Suprapubic skin (tissue), 4 donors: ENCODE measurements around the gene PCGF1. TPM values are rescaled to one million over a fixed set of nuclear protein-coding genes. Genes with fewer than 3 reads are reported as not detected.
"Not testable (repeated sequence)": the region's sequence is repeated elsewhere in the genome, so short reads cannot be mapped to it uniquely, and the experiment has no call there.

Experiments used
- DNase-seq, 2 donors: peaks; one replicate each; pipeline ENCODE4 v3.0.0-alpha.2; 2019; ENCODE audit warnings: low spot score in 2 of 2
- H3K27ac ChIP-seq: fragments of 200-600 bp; sonication (generic); one replicate; pipeline ENCODE4 v1.5.1; 2019
- H3K27me3 ChIP-seq: fragments of 200-600 bp; sonication (generic); one replicate; pipeline ENCODE4 v1.5.1; 2019
- H3K36me3 ChIP-seq: fragments of 200-600 bp; sonication (generic); one replicate; pipeline ENCODE4 v1.5.1; 2019
- H3K4me1 ChIP-seq: fragments of 200-600 bp; sonication (generic); one replicate; pipeline ENCODE4 v1.5.1; 2019
- H3K4me3 ChIP-seq: fragments of 200-600 bp; sonication (generic); one replicate; pipeline ENCODE4 v1.5.1; 2019; ENCODE audit warnings: mild to moderate bottlenecking
- H3K9me3 ChIP-seq: fragments of 200-600 bp; sonication (generic); one replicate; pipeline ENCODE4 v1.5.1; 2019
- EP300 ChIP-seq: sonication (generic); formaldehyde crosslinking; IDR thresholded peaks from one replicate; pipeline ENCODE4 v1.6.1; 2017; ENCODE audit warnings: antibody characterized with exemption
- POLR2A ChIP-seq, 2 donors: fragments of 450-650 bp; IDR thresholded peaks; one replicate each; pipeline ENCODE4 v1.6.1; 2017; ENCODE audit warnings: antibody characterized with exemption in 2 of 2, mild to moderate bottlenecking in 2 of 2, moderate library complexity in 2 of 2
- POLR2AphosphoS5 ChIP-seq, 3 donors: sonication (generic); formaldehyde crosslinking; IDR thresholded peaks; one replicate each; pipeline ENCODE4 v1.6.1; 2017; ENCODE audit warnings: antibody characterized with exemption in 3 of 3
- WGBS: methylation state at CpG from one replicate; pipeline ENCODE4 v1.1.5; 2018; 5-methylcytosine and 5-hydroxymethylcytosine counted together
- total RNA-seq, 4 donors: library from RNA; depleted of rRNA; stranded (reverse); fragments of >200 nt; gene quantifications; one replicate each; pipeline ENCODE4 v1.1.0, GENCODE V29; 2016
- TF ChIP-seq, protein P1 (sequence below), 2 donors: fragments of 200-600 bp in 1 of 2; fragments of 450-650 bp in 1 of 2; sonication (generic) in 1 of 2; IDR thresholded peaks; one replicate each; pipeline ENCODE4 v1.5.1; 2016 to 2019; ENCODE audit warnings: antibody characterized with exemption in 2 of 2, mild to moderate bottlenecking in 1 of 2, moderate library complexity in 1 of 2

Gene PCGF1
- total RNA-seq, 4 donors from 2014 or later: 15.6 to 77.0 (median 19.7) TPM

DNA sequence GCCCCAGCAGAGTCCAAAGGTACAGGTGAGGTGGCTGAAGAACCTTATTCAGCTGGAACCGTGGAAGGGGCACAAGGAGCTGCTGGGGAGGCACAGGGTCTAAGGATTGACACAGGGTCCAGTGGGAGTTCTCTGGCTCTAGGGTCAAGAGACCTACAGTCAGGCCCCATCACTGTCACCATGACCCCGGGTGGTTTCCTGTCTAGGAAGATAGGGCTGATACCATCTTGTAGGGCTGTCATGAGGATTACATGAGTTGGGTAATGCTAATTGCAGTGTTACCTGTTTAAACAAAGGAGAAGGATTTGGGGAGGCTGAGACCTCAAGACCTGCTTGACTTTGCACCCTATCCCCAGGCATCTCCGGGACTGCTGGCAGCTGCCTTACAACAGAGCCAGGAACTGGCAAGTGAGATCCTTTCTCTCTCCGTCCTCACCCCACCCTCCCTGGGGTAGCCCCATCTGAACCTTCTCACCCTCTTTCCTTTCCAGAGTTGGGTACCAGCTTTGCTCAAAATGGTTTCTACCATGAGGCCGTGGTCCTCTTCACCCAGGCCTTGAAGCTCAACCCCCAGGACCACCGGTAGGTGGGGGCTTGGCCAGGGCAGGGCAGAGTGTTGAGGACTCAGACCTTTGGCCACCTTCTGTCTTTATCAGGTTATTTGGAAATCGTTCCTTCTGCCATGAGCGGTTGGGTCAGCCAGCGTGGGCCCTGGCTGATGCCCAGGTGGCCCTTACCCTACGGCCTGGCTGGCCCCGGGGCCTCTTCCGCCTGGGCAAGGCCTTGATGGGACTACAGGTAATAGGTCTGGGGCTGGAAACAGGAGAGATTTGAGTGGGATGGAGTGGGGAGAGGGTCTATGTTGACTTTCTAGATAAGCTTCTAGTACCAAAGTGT lies 15.6 kb downstream of the PCGF1 start:
- 97% methylated on average over 11 of the region's 12 CpGs for WGBS
- Histone ChIP-seq H3K9me3 (no peaks in the 10 kb centered on the region), H3K27ac (no peak overlapping the region), H3K36me3 (peaks cover 56% of the 10 kb centered on the region), H3K27me3 (no peaks in the 10 kb centered on the region), H3K4me1 (no peaks in the 10 kb centered on the region), H3K4me3 (no peak overlapping the region)
- TF ChIP-seq, protein P1, sequence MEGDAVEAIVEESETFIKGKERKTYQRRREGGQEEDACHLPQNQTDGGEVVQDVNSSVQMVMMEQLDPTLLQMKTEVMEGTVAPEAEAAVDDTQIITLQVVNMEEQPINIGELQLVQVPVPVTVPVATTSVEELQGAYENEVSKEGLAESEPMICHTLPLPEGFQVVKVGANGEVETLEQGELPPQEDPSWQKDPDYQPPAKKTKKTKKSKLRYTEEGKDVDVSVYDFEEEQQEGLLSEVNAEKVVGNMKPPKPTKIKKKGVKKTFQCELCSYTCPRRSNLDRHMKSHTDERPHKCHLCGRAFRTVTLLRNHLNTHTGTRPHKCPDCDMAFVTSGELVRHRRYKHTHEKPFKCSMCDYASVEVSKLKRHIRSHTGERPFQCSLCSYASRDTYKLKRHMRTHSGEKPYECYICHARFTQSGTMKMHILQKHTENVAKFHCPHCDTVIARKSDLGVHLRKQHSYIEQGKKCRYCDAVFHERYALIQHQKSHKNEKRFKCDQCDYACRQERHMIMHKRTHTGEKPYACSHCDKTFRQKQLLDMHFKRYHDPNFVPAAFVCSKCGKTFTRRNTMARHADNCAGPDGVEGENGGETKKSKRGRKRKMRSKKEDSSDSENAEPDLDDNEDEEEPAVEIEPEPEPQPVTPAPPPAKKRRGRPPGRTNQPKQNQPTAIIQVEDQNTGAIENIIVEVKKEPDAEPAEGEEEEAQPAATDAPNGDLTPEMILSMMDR (IDR thresholded peaks at IDR 0.05): no peak
- no peak for TF ChIP-seq POLR2AphosphoS5 (IDR thresholded peaks at IDR 0.05)
- no peak for DNase-seq

DNA sequence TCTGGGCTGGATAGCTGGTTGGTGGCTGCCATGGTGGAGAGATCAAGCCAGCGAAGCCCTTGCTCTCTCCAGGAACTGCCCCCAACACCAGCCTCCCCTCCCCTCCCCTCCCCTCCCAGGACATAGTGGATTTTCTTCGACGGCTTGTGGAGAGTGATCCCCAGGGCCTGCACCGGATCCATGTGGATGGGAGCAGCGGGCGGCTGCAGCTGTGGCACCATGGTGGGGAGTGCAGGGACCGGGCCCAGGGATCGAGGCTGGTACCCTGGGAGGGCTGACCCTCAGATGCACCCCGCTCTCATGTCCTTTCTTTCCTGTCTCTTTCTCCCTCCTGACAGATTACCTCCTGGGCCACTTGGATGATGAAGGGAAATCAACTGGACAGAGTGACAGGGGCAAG lies 17.6 kb downstream of the PCGF1 start:
- H3K36me3 ChIP-seq: peaks cover 58% of the 10 kb centered on the region
- DNase-seq: no peak
- H3K9me3 ChIP-seq: no peaks in the 10 kb centered on the region
- no peak for TF ChIP-seq EP300
- TF ChIP-seq POLR2AphosphoS5 (IDR thresholded peaks at IDR 0.05): no peak
- TF ChIP-seq POLR2A (IDR thresholded peaks at IDR 0.05): no peak
- TF ChIP-seq, protein P1 (IDR thresholded peaks at IDR 0.05): no peak
- no peak overlapping the region for H3K4me3 ChIP-seq
- no peak overlapping the region for H3K27ac ChIP-seq
- no peaks in the 10 kb centered on the region for H3K4me1 ChIP-seq
- H3K27me3 ChIP-seq: no peaks in the 10 kb centered on the region
- WGBS: 95% methylated on average over 9 of the region's 9 CpGs

DNA sequence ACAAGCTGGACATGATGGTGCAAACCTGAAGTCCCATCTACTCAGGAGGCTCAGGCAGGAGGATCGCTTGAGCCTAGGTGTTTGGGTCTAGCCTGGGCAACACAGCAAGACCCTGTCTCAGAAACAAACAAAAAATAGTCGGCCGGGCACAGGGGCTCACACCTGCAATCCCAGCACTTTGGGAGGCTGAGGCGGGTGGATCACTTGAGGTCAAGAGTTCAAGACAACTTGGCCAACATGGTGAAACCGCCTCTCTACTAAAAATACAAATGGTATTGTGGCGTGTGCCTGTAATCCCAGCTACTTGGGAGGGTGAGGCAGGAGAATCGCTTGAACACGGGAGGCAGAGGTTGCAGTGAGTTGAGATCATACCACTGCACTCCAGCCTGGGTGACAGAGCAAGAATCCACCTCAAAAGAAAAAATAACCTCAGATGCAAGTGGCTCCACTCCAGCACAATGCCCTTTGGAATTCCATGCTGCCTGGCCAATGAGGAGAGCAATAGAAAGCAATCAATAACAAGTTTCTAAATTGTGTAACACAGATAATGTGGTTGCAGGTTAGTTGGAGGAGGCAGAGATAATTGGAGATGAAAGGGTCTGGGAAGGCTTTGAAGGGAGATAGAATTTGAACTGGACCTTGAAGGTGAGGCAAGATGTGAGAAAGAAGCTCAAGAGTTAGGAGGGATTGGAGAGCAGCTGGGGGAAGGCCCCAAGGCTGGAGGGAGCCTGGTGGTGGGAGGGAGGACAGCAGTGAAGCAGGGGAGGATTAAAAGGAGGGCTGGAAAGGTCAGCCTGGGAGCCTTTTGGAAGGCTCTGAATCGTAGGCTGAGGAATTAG lies 18.6 kb downstream of the PCGF1 start:
- Histone ChIP-seq H3K36me3 (peaks cover 52% of the 10 kb centered on the region), H3K9me3 (no peaks in the 10 kb centered on the region), H3K4me1 (peaks cover 4% of the 10 kb centered on the region), H3K27me3 (no peaks in the 10 kb centered on the region), H3K27ac (no peak overlapping the region), H3K4me3 (no peak overlapping the region)
- 85% methylated on average over 9 of the region's 9 CpGs for WGBS
- DNase-seq: no peak
- no peak for TF ChIP-seq POLR2AphosphoS5 (IDR thresholded peaks at IDR 0.05)
- TF ChIP-seq EP300: no peak
- TF ChIP-seq POLR2A (IDR thresholded peaks at IDR 0.05): no peak

DNA sequence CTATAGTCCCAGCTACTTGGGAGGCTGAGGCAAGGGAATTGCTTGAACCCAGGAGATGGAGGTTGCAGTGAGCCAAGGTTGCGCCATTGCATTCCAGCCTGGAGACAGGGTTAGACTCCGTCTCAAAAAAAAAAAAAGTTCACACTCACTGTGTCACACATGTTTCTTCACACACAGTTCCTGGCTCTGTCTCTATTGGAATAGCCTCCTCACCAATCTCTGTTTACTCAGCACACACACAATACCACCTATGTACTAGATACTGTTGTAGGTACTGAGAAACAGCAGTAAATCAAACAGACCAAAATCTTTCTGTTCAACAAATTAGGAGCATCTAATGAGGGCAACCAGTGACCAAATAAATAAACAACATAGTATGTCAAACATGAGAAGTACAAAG lies 21.4 kb downstream of the PCGF1 start:
- no peak for TF ChIP-seq EP300
- TF ChIP-seq POLR2AphosphoS5 (IDR thresholded peaks at IDR 0.05): no peak
- TF ChIP-seq, protein P1 (IDR thresholded peaks at IDR 0.05): no peak
- TF ChIP-seq POLR2A (IDR thresholded peaks at IDR 0.05): no peak
- 81% methylated on average over 2 of the region's 2 CpGs for WGBS

DNA sequence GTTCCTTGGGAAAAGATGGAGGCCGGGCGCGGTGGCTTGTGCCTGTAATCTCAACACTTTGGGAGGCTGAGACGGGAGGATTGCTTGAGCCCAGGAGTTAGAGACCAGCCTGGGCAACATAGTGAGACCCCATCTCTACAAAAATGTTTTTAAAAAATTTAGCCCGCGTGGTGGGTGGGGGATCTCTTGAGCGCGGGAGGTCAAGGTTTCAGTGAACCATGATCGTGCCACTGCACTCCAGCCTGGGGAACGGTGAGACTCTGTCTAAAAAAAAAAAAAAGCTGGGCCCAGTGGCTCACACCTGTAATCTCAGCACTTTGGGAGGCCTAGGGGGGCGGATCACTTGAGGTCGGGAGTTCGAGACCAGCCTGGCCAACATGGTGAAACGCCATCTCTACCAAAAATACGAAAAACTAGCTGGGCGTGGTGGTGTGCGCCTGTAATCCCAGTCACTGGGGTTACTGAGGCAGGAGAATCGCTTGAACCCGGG lies 23.8 kb downstream of the PCGF1 start:
- H3K27me3 ChIP-seq, H3K9me3 ChIP-seq, H3K27ac ChIP-seq, H3K36me3 ChIP-seq, DNase-seq: not testable (repeated sequence)
- Histone ChIP-seq H3K4me3 (peak overlapping the region; percentile 79), H3K4me1 (peaks cover 31% of the 10 kb centered on the region)
- 80% methylated on average over 19 of the region's 19 CpGs for WGBS

More for the DNA sequence above, 21.4 kb downstream of the PCGF1 start:
- H3K27ac ChIP-seq: no peak overlapping the region
- peaks cover 22% of the 10 kb centered on the region for H3K4me1 ChIP-seq
- no peaks in the 10 kb centered on the region for H3K27me3 ChIP-seq
- no peaks in the 10 kb centered on the region for H3K9me3 ChIP-seq
- no peak overlapping the region for H3K4me3 ChIP-seq
- DNase-seq: no peak
- peaks cover 25% of the 10 kb centered on the region for H3K36me3 ChIP-seq
